HepG2 (cell line): ENCODE results near the gene TIRAP. TPM values are rescaled to one million over a fixed set of nuclear protein-coding genes. Genes with fewer than 3 reads are reported as not detected.

ENCODE experiments used
- CBX1 ChIP-seq: IDR thresholded peaks from one replicate; pipeline ENCODE4 v1.6.1; 2016; ENCODE audit warnings: antibody characterized with exemption, low read depth
- DBP ChIP-seq: sonication (generic); formaldehyde crosslinking; IDR thresholded peaks from 2 replicates; pipeline ENCODE4 v1.4.0; 2020; ENCODE audit warnings: missing genetic modification reagents; ENCODE audit errors: not compliant biosample characterization
- ERF ChIP-seq: IDR thresholded peaks from 2 replicates; pipeline ENCODE4 v1.6.1; 2018; ENCODE audit warnings: missing biosample characterization, missing genetic modification reagents
- HNF1B ChIP-seq: sonication (generic); formaldehyde crosslinking; IDR thresholded peaks from 2 replicates; pipeline ENCODE4 v1.5.1; 2020; ENCODE audit warnings: mild to moderate bottlenecking, moderate library complexity, missing genetic modification reagents
- KAT2B ChIP-seq: fragments of 150-350 bp; IDR thresholded peaks from 2 replicates; pipeline ENCODE4 v1.6.1; 2014; ENCODE audit warnings: low read depth, low read length, borderline replicate concordance
- MED1 ChIP-seq: sonication (generic); formaldehyde crosslinking; IDR thresholded peaks from 2 replicates; pipeline ENCODE4 v1.4.0; 2020; ENCODE audit warnings: missing genetic modification reagents
- MEF2D ChIP-seq: sonication (generic); formaldehyde crosslinking; IDR thresholded peaks from 2 replicates; pipeline ENCODE4 v1.5.1; 2020; ENCODE audit warnings: mild to moderate bottlenecking, missing genetic modification reagents
- MYPOP ChIP-seq: sonication (generic); formaldehyde crosslinking; IDR thresholded peaks from 2 replicates; pipeline ENCODE4 v1.8.1; 2023; ENCODE audit warnings: mild to moderate bottlenecking, moderate library complexity, missing genetic modification reagents
- RAD21 ChIP-seq: fragments of 450-650 bp; formaldehyde crosslinking; IDR thresholded peaks from 2 replicates; pipeline ENCODE4 v1.5.0; 2020; ENCODE audit warnings: mild to moderate bottlenecking
- RNF219 ChIP-seq: sonication (generic); formaldehyde crosslinking; IDR thresholded peaks from 2 replicates; pipeline ENCODE4 v1.5.0; 2020; ENCODE audit warnings: mild to moderate bottlenecking, missing genetic modification reagents
- SIX4 ChIP-seq: sonication (generic); formaldehyde crosslinking; IDR thresholded peaks from 2 replicates; pipeline ENCODE4 v1.4.0; 2020; ENCODE audit warnings: missing genetic modification reagents
- SOX6 ChIP-seq, 2 experiments: fragments of 450-650 bp in 1 of 2; sonication (generic) in 1 of 2; formaldehyde crosslinking in 1 of 2; IDR thresholded peaks; 2 replicates each; pipeline versions ENCODE4 v1.4.0 to v1.6.1; 2017 to 2020; ENCODE audit warnings: antibody characterized with exemption in 1 of 2, mild to moderate bottlenecking in 1 of 2, missing genetic modification reagents in 1 of 2
- SRY ChIP-seq: sonication (generic); formaldehyde crosslinking; IDR thresholded peaks from 2 replicates; pipeline ENCODE4 v1.8.0; 2022; ENCODE audit warnings: mild to moderate bottlenecking, missing genetic modification reagents
- TCF12 ChIP-seq, 2 experiments: fragments of 450-650 bp in 1 of 2; sonication (generic) in 1 of 2; formaldehyde crosslinking in 1 of 2; IDR thresholded peaks; 2 replicates each; pipeline versions ENCODE4 v1.6.1 to v1.8.0; 2017 to 2022; ENCODE audit warnings: antibody characterized with exemption in 1 of 2, mild to moderate bottlenecking in 1 of 2, missing genetic modification reagents in 1 of 2, moderate library complexity in 1 of 2
- ZBTB14 ChIP-seq: sonication (generic); formaldehyde crosslinking; IDR thresholded peaks from 2 replicates; pipeline ENCODE4 v1.4.0; 2020; ENCODE audit warnings: missing genetic modification reagents
- ZFYVE20 ChIP-seq: sonication (generic); formaldehyde crosslinking; IDR thresholded peaks from 2 replicates; pipeline ENCODE4 v1.8.0; 2023; ENCODE audit warnings: low read depth, mild to moderate bottlenecking, moderate library complexity, missing genetic modification reagents, borderline replicate concordance
- ZNF136 ChIP-seq: sonication (generic); formaldehyde crosslinking; IDR thresholded peaks from 2 replicates; pipeline ENCODE4 v1.8.1; 2022; ENCODE audit warnings: low read depth, mild to moderate bottlenecking, moderate library complexity, missing genetic modification reagents
- ZNF263 ChIP-seq: sonication (generic); formaldehyde crosslinking; IDR thresholded peaks from 2 replicates; pipeline ENCODE4 v1.4.0; 2020; ENCODE audit warnings: missing genetic modification reagents
- ZNF335 ChIP-seq: sonication (generic); formaldehyde crosslinking; IDR thresholded peaks from 2 replicates; pipeline ENCODE4 v1.4.0; 2020; ENCODE audit warnings: missing genetic modification reagents
- ZNF343 ChIP-seq: sonication (generic); formaldehyde crosslinking; IDR thresholded peaks from 2 replicates; pipeline ENCODE4 v1.4.0; 2020; ENCODE audit warnings: mild to moderate bottlenecking, missing genetic modification reagents
- ZNF563 ChIP-seq: sonication (generic); formaldehyde crosslinking; IDR thresholded peaks from 2 replicates; pipeline ENCODE4 v1.8.0; 2022; ENCODE audit warnings: mild to moderate bottlenecking, moderate library complexity, missing genetic modification reagents
- ZNF709 ChIP-seq: sonication (generic); formaldehyde crosslinking; IDR thresholded peaks from 2 replicates; pipeline ENCODE4 v1.5.0; 2020; ENCODE audit warnings: mild to moderate bottlenecking, missing genetic modification reagents
- polyA plus RNA-seq, 8 experiments: library from polyadenylated mRNA; depleted of rRNA in 3 of 8; stranded (reverse) in 7 of 8; unstranded in 1 of 8; fragments of >200 nt; fragmentation: Illumina TruSeq in 4 of 8; extraction: Trizol in 4 of 8; gene quantifications; 2 replicates each; pipeline versions ENCODE4 v1.2.1 to v1.2.3, GENCODE V29; 2011 to 2016; ENCODE audit warnings: low read depth in 4 of 8, missing spikeins in 1 of 8, mixed read lengths in 1 of 8; ENCODE audit not compliant: insufficient read depth in 1 of 8
- total RNA-seq, 5 experiments: library from RNA; depleted of rRNA; stranded (reverse); fragments of >200 nt; fragmentation: Illumina TruSeq; extraction: Trizol; gene quantifications; 2 replicates each; pipeline ENCODE4 v1.2.3, GENCODE V29; 2016; ENCODE audit warnings: low read depth in 1 of 5

The TIRAP gene
- total and polyA plus RNA-seq, 2 of the 13 experiments (the other 11 are each of a cell fraction or from before 2014, with no cell fraction given): 5.4 to 5.7 TPM

- TF ChIP-seq ERF (CRISPR knock-in tag) (peak; percentile 81; the same call in 1 of the 2 replicates), ZNF343 (CRISPR knock-in tag) (peak; percentile 82), SIX4 (CRISPR knock-in tag) (no peak), SOX6 (IDR thresholded peaks at IDR 0.05) (no peak), SOX6 (CRISPR knock-in tag; IDR thresholded peaks at IDR 0.05) (peak; percentile 77), ZFYVE20 (CRISPR knock-in tag) (no peak), TCF12 (IDR thresholded peaks at IDR 0.05) (no peak), TCF12 (CRISPR knock-in tag; IDR thresholded peaks at IDR 0.05) (0 out of 2 replicates have a peak, but pooled peaks have one; percentile 15), HNF1B (CRISPR knock-in tag) (peak; percentile 91), ZBTB14 (CRISPR knock-in tag) (peak; percentile 47), MEF2D (0 out of 2 replicates have a peak, but pooled peaks have one; percentile 17), ZNF709 (peak; percentile 92), ZNF263 (peak; percentile 47), RNF219 (CRISPR knock-in tag) (no peak), KAT2B (no peak), MED1 (CRISPR knock-in tag) (peak; percentile 85), RAD21 (no peak), CBX1 (peak; percentile 90), ZNF335 (CRISPR knock-in tag) (peak; percentile 55; the same call in 1 of the 2 replicates), ZNF563 (CRISPR knock-in tag) (peak; percentile 97), ZNF136 (CRISPR knock-in tag) (0 out of 2 replicates have a peak, but pooled peaks have one; percentile 55), SRY (peak; percentile 95), DBP (peak; percentile 83), MYPOP (CRISPR knock-in tag) (peak; percentile 78)
Observed at GRCh38 chr11:126303623-126304456, 20.9 kb downstream of the TIRAP start, which contains the start of gene DCPS (continued).
